Stimulated activated CD4-positive, alpha-beta T cell treated with anti-CD3 and anti-CD28 coated beads, Interleukin-1b, Interleukin-23, amount 100 ng/mL, for 4 hours (primary cell): ENCODE results near the gene ECHS1.
"Not testable (repeated sequence)": the region's sequence is repeated elsewhere in the genome, so short reads cannot be mapped to it uniquely, and the experiment has no call there.

Experiments used
- DNase-seq, 2 donors: peaks; one replicate each; pipeline ENCODE4 v3.0.0-alpha.2; 2020; ENCODE audit warnings: low read depth in 2 of 2

ECHS1 gene

GRCh38 chr10:133378251-133379096, 5.3 kb upstream of the ECHS1 start:
- DNase-seq = peak; percentile 37 to 46

- DNase-seq = no peak
Observed at GRCh38 chr10:133377818-133378250, 4.7 kb upstream of the ECHS1 start.

GRCh38 chr10:133377025-133377817, 4.1 kb upstream of the ECHS1 start:
- DNase-seq = no peak

GRCh38 chr10:133376183-133376582, 3.0 kb upstream of the ECHS1 start:
- DNase-seq = not testable (repeated sequence)

- no peak for DNase-seq
Observed at GRCh38 chr10:133375357-133376115, 2.4 kb upstream of the ECHS1 start.

GRCh38 chr10:133372507-133372906, 647 bp downstream of the ECHS1 start:
- DNase-seq = no peak

- no peak for DNase-seq
Observed at GRCh38 chr10:133370030-133370786, 2.9 kb downstream of the ECHS1 start.

GRCh38 chr10:133368153-133368552, 5.0 kb downstream of the ECHS1 start:
- no peak for DNase-seq

GRCh38 chr10:133367461-133367860, 5.7 kb downstream of the ECHS1 start:
- DNase-seq = not testable (repeated sequence)

- no peak for DNase-seq
Observed at GRCh38 chr10:133366751-133367150, 6.4 kb downstream of the ECHS1 start.

GRCh38 chr10:133366130-133366478, 7.0 kb downstream of the ECHS1 start:
- no peak for DNase-seq

- DNase-seq = no peak
Observed at GRCh38 chr10:133365461-133366129, 7.6 kb downstream of the ECHS1 start.

GRCh38 chr10:133364645-133365431, 8.3 kb downstream of the ECHS1 start:
- DNase-seq = no peak

- no peak for DNase-seq
Observed at GRCh38 chr10:133362846-133363245, 10.3 kb downstream of the ECHS1 start.

GRCh38 chr10:133361773-133362441, 11.2 kb downstream of the ECHS1 start:
- no peak for DNase-seq

- DNase-seq = no peak
Observed at GRCh38 chr10:133361227-133361626, 11.9 kb downstream of the ECHS1 start.

- no peak for DNase-seq
Observed at GRCh38 chr10:133359972-133360610, 13.1 kb downstream of the ECHS1 start.

GRCh38 chr10:133359554-133359971, 13.6 kb downstream of the ECHS1 start:
- DNase-seq = no peak

- DNase-seq = no peak
Observed at GRCh38 chr10:133358925-133359310, 14.2 kb downstream of the ECHS1 start.
